ENCODE results near the gene LGALS4. TPM values are rescaled to one million over a fixed set of nuclear protein-coding genes. Genes with fewer than 3 reads are reported as not detected.
"Not testable (repeated sequence)": the region's sequence is repeated elsewhere in the genome, so short reads cannot be mapped to it uniquely, and the experiment has no call there.

Gene LGALS4, protein sequence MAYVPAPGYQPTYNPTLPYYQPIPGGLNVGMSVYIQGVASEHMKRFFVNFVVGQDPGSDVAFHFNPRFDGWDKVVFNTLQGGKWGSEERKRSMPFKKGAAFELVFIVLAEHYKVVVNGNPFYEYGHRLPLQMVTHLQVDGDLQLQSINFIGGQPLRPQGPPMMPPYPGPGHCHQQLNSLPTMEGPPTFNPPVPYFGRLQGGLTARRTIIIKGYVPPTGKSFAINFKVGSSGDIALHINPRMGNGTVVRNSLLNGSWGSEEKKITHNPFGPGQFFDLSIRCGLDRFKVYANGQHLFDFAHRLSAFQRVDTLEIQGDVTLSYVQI
- 1 to 10 TPM; 1.2 to 1.7 TPM for total RNA-seq

DNA sequence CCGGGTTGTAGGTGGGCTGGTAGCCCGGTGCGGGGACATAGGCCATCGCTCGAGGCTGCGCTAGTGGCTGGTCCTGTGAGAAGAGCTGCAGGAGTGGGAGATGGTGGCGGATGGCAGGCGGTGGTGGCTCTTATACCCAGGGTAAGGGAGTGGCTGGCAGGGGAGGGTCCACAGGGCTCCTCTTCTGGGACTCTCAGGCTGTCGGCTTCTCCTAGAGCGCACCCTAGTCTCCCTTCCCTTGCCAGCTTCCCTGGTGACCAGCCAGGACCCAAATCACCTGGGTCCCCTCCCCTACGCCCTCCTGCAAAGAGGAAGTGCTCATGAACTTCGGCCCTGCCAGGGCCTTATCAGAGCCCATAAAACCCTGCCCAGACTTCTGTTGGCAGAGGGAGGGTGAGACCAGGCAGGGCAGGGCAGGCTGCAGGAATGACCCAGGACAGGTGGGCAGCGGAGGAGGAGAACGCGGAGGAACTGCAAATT is at the start of gene LGALS4:
Gene LGALS4, minus strand, starts transcription at position 105 of the 480 bp plus-strand sequence. Its CDS starts 59 bp downstream, at position 46.
- ATAC-seq (replicated peaks): no peak
- peaks cover 25% of the 10 kb centered on the region for H3K36me3 Mint-ChIP-seq (ENCODE audit: low read depth)
- H3K9me3 Mint-ChIP-seq: no peaks in the 10 kb centered on the region
- H3K27me3 Mint-ChIP-seq: no peaks in the 10 kb centered on the region
- H3K4me3 Mint-ChIP-seq: no peak within 1 kb of the TSS
- H3K4me1 Mint-ChIP-seq: no peaks in the 10 kb centered on the region
- H3K27ac Mint-ChIP-seq: no peak within 1 kb of the TSS

GRCh38 chr19:38861368-38861767 is 48.6 kb upstream of the LGALS4 start:
- Mint-ChIP-seq H3K27me3 (no peaks in the 10 kb centered on the region), H3K4me3 (no peak overlapping the region), H3K9me3 (no peaks in the 10 kb centered on the region), H3K27ac (no peak overlapping the region), H3K4me1 (peaks cover 23% of the 10 kb centered on the region), H3K36me3 (ENCODE audit: low read depth) (peaks cover 17% of the 10 kb centered on the region)
- ATAC-seq (replicated peaks): no peak

DNA sequence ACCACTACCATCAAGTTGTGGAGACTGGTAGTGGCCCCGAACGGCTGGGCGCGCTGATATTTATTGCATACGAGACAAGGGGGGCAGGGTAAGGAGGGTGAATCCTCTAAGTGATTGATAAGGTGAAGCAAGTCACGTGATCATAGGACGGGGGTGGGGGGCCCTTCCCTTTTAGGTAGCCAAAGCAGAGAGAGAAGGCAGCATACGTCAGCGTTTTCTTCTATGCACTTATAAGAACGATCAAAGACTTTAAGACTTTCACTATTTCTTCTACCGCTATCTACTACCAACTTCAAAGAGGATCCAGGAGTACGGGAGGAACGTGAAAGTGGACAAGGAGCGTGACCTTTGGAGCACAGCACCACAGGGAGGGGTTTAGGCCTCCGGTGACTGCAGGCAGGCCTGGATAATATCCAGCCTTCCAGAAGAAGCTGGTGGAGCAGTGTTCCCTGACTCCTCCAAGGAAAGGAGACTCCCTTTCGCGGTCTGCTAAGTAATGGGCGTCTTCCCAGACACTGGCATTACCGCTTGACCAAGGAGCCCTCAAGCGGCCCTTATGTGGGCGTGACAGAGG is 47.0 kb upstream of the LGALS4 start:
- not testable (repeated sequence) for H3K27me3 Mint-ChIP-seq; ATAC-seq (replicated peaks); H3K9me3 Mint-ChIP-seq; H3K27ac Mint-ChIP-seq; H3K36me3 Mint-ChIP-seq (ENCODE audit: low read depth)
- Mint-ChIP-seq H3K4me1 (peaks cover 10% of the 10 kb centered on the region), H3K4me3 (peak overlapping the region; percentile 38)

- Mint-ChIP-seq H3K27ac (peak overlapping the region; percentile 89), H3K4me3 (peak overlapping the region; percentile 64)
- no peak for ATAC-seq (replicated peaks)
Observed at GRCh38 chr19:38856813-38857212, 44.1 kb upstream of the LGALS4 start.

DNA sequence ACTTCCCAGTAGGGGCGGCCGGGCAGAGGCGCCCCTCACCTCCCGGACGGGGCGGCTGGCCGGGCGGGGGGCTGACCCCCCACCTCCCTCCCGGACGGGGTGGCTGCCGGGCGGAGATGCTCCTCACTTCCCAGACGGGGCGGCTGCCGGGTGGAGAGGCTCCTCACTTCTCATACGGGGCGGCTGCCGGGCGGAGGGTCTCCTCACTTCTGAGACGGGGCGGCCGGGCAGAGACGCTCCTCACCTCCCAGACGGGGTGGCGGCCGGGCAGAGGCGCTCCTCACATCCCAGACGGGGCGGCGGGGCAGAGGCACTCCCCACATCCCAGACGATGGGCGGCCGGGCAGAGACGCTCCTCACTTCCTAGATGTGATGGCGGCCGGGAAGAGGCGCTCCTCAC is 43.0 kb upstream of the LGALS4 start:
- H3K27ac Mint-ChIP-seq; H3K4me3 Mint-ChIP-seq; H3K9me3 Mint-ChIP-seq; H3K27me3 Mint-ChIP-seq; H3K4me1 Mint-ChIP-seq; ATAC-seq (replicated peaks): not testable (repeated sequence)
- peaks cover 10% of the 10 kb centered on the region for H3K36me3 Mint-ChIP-seq (ENCODE audit: low read depth)

More at GRCh38 chr19:38856813-38857212, 44.1 kb upstream of the LGALS4 start:
- H3K9me3 Mint-ChIP-seq: no peaks in the 10 kb centered on the region
- no peaks in the 10 kb centered on the region for H3K27me3 Mint-ChIP-seq
- peaks cover 9% of the 10 kb centered on the region for H3K4me1 Mint-ChIP-seq
- peaks cover 1% of the 10 kb centered on the region for H3K36me3 Mint-ChIP-seq (ENCODE audit: low read depth)

DNA sequence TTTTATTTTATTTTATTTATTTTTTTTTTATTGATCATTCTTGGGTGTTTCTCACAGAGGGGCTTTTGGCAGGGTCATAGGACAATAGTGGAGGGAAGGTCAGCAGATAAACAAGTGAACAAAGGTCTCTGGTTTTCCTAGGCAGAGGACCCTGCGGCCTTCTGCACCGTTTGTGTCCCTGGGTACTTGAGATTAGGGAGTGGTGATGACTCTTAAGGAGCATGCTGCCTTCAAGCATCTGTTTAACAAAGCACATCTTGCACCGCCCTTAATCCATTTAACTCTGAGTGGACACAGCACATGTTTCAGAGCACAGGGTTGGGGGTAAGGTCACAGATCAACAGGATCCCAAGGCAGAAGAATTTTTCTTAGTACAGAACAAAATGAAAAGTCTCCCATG is 42.2 kb upstream of the LGALS4 start:
- H3K27ac Mint-ChIP-seq; H3K4me1 Mint-ChIP-seq; H3K27me3 Mint-ChIP-seq; H3K4me3 Mint-ChIP-seq; ATAC-seq (replicated peaks); H3K9me3 Mint-ChIP-seq: not testable (repeated sequence)
- H3K36me3 Mint-ChIP-seq (ENCODE audit: low read depth): peaks cover 16% of the 10 kb centered on the region

- Mint-ChIP-seq H3K4me1 (peaks cover 9% of the 10 kb centered on the region), H3K9me3 (no peaks in the 10 kb centered on the region)
- no peak for ATAC-seq (replicated peaks)
Observed at GRCh38 chr19:38853214-38853613, 40.5 kb upstream of the LGALS4 start.

GRCh38 chr19:38852231-38853044 is 39.7 kb upstream of the LGALS4 start:
- Mint-ChIP-seq H3K27ac (peak overlapping the region; percentile 87), H3K9me3 (no peaks in the 10 kb centered on the region), H3K4me3 (peak overlapping the region; percentile 99), H3K36me3 (ENCODE audit: low read depth) (peaks cover 41% of the 10 kb centered on the region), H3K27me3 (no peaks in the 10 kb centered on the region), H3K4me1 (peaks cover 10% of the 10 kb centered on the region)
- ATAC-seq (replicated peaks): peak; percentile 9

More at GRCh38 chr19:38853214-38853613, 40.5 kb upstream of the LGALS4 start:
- Mint-ChIP-seq H3K27me3 (no peaks in the 10 kb centered on the region), H3K36me3 (ENCODE audit: low read depth) (peaks cover 34% of the 10 kb centered on the region), H3K4me3 (peak overlapping the region; percentile 99), H3K27ac (peak overlapping the region; percentile 87)

DNA sequence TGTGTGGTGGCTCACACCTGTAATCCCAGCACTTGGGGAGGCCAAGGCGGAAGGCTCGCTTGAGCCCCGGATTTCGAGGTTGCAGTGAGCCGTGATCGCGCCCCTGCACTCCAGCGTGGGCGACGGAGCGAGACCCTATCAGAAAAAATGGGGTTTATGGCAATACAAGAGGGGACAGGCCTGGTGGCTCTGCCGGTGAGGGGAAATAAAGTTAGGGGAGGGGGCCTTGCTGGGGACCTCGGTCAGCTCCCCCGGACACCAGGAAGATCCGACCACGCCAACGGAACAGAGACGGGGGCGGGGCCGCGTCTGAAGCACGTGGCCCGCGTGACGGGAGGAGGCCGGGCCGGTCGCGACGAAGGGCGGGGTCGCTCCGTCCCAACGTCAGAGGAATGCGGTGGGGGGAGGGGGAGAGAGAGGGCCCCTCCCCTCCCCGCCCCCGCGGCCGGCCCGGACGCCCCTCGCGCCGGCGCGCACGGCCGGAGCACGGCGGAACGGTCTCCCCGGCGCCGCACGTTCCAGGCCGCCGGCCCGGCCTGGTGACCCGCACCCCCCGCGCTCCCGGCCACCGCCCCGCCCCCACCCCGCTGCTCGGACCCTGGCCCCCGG is 39.0 kb upstream of the LGALS4 start:
- Mint-ChIP-seq H3K4me1 (peaks cover 8% of the 10 kb centered on the region), H3K9me3 (no peaks in the 10 kb centered on the region), H3K36me3 (ENCODE audit: low read depth) (peaks cover 48% of the 10 kb centered on the region), H3K27ac (peak overlapping the region; percentile 99), H3K27me3 (no peaks in the 10 kb centered on the region), H3K4me3 (peak overlapping the region; percentile 99)
- ATAC-seq (replicated peaks): peak; percentile 15

DNA sequence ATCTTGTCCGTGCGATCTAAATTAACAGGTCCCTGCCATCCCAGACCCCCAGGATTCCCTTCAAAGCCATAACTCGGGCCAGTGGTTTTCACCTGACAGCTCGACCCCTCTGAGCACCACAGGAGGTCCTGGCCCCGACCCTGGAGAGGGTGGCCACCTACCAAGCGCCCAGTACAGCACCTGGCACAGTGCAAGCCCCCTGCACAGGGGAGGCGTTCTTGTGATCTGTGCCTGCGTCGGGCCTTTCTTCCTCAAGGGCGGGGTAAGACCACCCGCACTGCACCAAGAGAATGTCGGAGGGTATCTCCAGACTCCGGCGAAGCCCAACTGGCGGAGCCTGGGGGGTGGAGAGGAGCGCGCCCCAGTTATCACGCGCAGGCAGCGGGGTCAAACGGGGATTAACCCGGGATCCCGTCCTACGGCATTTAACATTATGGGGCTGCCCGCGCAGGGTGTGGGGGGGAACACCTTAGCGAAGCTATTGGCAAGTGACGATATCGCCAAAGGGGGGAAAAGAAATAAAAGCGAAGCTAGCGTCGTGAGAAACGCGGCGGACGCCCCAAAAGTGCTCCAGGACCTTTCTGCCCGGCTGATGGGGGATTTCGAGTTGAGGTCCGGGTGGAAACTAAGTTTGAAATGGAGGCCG is 38.4 kb upstream of the LGALS4 start:
- peak overlapping the region; percentile 99 for H3K27ac Mint-ChIP-seq
- peak overlapping the region; percentile 99 for H3K4me3 Mint-ChIP-seq
- H3K4me1 Mint-ChIP-seq: peaks cover 10% of the 10 kb centered on the region
- no peaks in the 10 kb centered on the region for H3K27me3 Mint-ChIP-seq
- H3K9me3 Mint-ChIP-seq: no peaks in the 10 kb centered on the region
- peaks cover 55% of the 10 kb centered on the region for H3K36me3 Mint-ChIP-seq (ENCODE audit: low read depth)
- no peak for ATAC-seq (replicated peaks)

GRCh38 chr19:38850436-38850975 is 37.8 kb upstream of the LGALS4 start:
- Mint-ChIP-seq H3K4me3 (peak overlapping the region; percentile 99), H3K9me3 (no peaks in the 10 kb centered on the region), H3K4me1 (peaks cover 16% of the 10 kb centered on the region), H3K27me3 (no peaks in the 10 kb centered on the region), H3K36me3 (ENCODE audit: low read depth) (peaks cover 61% of the 10 kb centered on the region), H3K27ac (peak overlapping the region; percentile 99)
- ATAC-seq (replicated peaks): peak; percentile 81

GRCh38 chr19:38849860-38850435 is 37.2 kb upstream of the LGALS4 start, which contains the start of gene HNRNPL:
HNRNPL (minus strand) TSS chr19:38849986; CDS start chr19:38849966, 20 bp downstream.
- peak within 1 kb of the TSS; percentile 99 for H3K4me3 Mint-ChIP-seq
- H3K9me3 Mint-ChIP-seq: no peaks in the 10 kb centered on the region
- peak; percentile 70 for ATAC-seq (replicated peaks)
- no peaks in the 10 kb centered on the region for H3K27me3 Mint-ChIP-seq
- peaks cover 66% of the 10 kb centered on the region for H3K36me3 Mint-ChIP-seq (ENCODE audit: low read depth)
- peaks cover 21% of the 10 kb centered on the region for H3K4me1 Mint-ChIP-seq
- peak within 1 kb of the TSS; percentile 99 for H3K27ac Mint-ChIP-seq

- Mint-ChIP-seq H3K27ac (peak overlapping the region; percentile 99), H3K9me3 (no peaks in the 10 kb centered on the region), H3K27me3 (no peaks in the 10 kb centered on the region), H3K4me1 (peaks cover 25% of the 10 kb centered on the region), H3K4me3 (peak overlapping the region; percentile 99), H3K36me3 (ENCODE audit: low read depth) (peaks cover 73% of the 10 kb centered on the region)
- peak; percentile 30 for ATAC-seq (replicated peaks)
Observed at GRCh38 chr19:38849147-38849859, 36.6 kb upstream of the LGALS4 start.

All from activated T-helper 17 cell treated with anti-CD3 and anti-CD28 coated beads, Interleukin-2, amount 50 U/mL, for 72 hours (primary cell).